Fibroblast of pulmonary artery (primary cell): ENCODE measurements around the gene RASGEF1B.
A peak's percentile ranks its signal among the peaks of the same experiment; 100 is the strongest.

ENCODE experiments used
- DNase-seq: peaks from one replicate; pipeline ENCODE4 v3.0.0-alpha.2; 2010; ENCODE audit warnings: low read depth
- H3K4me3 ChIP-seq: replicated peaks from 2 replicates; pipeline ENCODE4 v1.5.1; 2011; ENCODE audit warnings: low read depth, mild to moderate bottlenecking, control low read depth, low read length, moderate library complexity
- TF ChIP-seq, protein P1 (sequence below): IDR thresholded peaks from 2 replicates; pipeline ENCODE4 v1.5.1; 2011; ENCODE audit warnings: mild to moderate bottlenecking, control low read depth, low read length, inconsistent platforms; ENCODE audit errors: missing control alignments

The RASGEF1B gene

GRCh38 chr4:81426770-81427289, 44.9 kb downstream of the RASGEF1B start:
- DNase-seq = no peak
- H3K4me3 ChIP-seq = no peak overlapping the region
- TF ChIP-seq, protein P1, sequence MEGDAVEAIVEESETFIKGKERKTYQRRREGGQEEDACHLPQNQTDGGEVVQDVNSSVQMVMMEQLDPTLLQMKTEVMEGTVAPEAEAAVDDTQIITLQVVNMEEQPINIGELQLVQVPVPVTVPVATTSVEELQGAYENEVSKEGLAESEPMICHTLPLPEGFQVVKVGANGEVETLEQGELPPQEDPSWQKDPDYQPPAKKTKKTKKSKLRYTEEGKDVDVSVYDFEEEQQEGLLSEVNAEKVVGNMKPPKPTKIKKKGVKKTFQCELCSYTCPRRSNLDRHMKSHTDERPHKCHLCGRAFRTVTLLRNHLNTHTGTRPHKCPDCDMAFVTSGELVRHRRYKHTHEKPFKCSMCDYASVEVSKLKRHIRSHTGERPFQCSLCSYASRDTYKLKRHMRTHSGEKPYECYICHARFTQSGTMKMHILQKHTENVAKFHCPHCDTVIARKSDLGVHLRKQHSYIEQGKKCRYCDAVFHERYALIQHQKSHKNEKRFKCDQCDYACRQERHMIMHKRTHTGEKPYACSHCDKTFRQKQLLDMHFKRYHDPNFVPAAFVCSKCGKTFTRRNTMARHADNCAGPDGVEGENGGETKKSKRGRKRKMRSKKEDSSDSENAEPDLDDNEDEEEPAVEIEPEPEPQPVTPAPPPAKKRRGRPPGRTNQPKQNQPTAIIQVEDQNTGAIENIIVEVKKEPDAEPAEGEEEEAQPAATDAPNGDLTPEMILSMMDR = no peak

- TF ChIP-seq, protein P1 = no peak
- no peak overlapping the region for H3K4me3 ChIP-seq
- DNase-seq = no peak
Observed at GRCh38 chr4:81424816-81425755, 46.6 kb downstream of the RASGEF1B start.

GRCh38 chr4:81424336-81424735, 47.4 kb downstream of the RASGEF1B start:
- TF ChIP-seq, protein P1 = no peak
- DNase-seq = no peak
- H3K4me3 ChIP-seq = no peak overlapping the region

DNA sequence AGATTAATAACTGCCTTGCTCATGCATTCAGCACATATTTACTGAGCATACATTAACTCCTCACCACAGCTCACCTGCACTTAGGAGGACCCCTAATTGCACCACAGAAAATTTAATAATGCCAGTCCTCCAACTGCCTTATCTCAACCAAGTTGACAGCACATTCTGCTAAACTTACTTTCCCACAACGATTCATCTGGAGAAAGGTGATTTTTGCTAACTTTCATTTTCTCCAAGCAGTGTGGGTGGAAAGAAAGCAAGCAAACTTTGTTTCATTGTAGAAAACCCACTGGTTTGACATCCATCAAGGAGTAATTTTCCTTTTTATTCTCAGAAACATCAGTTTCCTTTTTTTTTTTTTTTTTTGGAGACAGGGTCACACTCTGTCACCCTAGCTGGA, 49.1 kb downstream of the RASGEF1B start:
- no peak overlapping the region for H3K4me3 ChIP-seq
- no peak for DNase-seq
- TF ChIP-seq, protein P1 = no peak

DNA sequence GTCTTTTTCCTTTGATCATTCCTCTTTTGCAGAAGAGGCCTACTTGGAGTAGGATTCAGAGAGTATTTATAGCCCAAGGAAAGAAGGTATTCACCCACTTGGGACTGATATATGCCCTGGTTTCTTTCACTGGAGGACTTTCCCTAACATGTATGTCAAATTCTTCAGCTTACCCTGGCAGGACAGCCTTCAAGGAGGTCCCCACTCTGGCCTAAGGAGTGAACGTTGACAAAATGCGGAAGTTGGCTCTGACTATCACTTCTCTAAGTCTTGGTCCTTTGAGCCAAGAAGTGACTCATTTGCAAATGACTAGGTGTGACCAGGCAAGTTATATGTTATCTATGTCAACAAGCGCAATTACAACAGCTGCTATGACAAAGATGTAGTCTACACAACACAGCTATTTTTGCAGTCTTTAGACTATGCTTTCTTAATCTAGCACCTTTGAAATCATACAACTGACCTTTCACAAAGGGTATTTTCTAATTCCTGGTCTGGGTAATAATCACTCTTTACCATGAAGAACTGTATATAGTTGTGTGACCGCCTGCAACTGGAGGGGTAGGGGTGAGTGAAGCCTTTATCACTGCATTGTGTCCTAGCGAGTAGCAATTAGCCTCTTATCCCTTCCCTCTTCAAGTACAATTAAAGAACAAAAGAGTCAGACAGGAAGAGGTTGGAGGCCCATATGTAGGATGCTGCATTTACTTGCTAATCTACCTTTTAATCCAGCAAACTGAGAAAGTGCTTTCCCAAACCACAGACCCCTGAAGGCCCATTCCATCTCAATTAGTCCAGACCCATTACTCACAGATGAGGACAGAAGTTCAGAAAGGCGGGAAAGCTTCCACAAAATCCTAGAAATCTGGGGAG, 50.1 kb downstream of the RASGEF1B start:
- TF ChIP-seq, protein P1 = no peak
- no peak overlapping the region for H3K4me3 ChIP-seq
- DNase-seq = peak; percentile 56

- no peak for DNase-seq
- TF ChIP-seq, protein P1 = no peak
- H3K4me3 ChIP-seq = no peak overlapping the region
Observed at GRCh38 chr4:81418572-81418971, 53.1 kb downstream of the RASGEF1B start.
